GDM1 (cell line): Measurements from ENCODE around the gene HDAC4.

Experiments used
- DNase-seq: peaks from one replicate; lab custom pipeline; 2025; lab: John Stamatoyannopoulos, UW

Gene HDAC4

GRCh38 chr2:239235311-239235710, 165.5 kb downstream of the HDAC4 start:
- DNase-seq = no peak

GRCh38 chr2:239234191-239235175, 166.3 kb downstream of the HDAC4 start:
- no peak for DNase-seq

- no peak for DNase-seq
These were observed 167.2 kb downstream of the HDAC4 start for GRCh38 chr2:239233576-239233975.

- DNase-seq = no peak
These were observed 168.6 kb downstream of the HDAC4 start for GRCh38 chr2:239232195-239232578.

- no peak for DNase-seq
These were observed 169.3 kb downstream of the HDAC4 start for GRCh38 chr2:239231231-239232194.

GRCh38 chr2:239230318-239231052, 170.3 kb downstream of the HDAC4 start:
- DNase-seq = no peak

GRCh38 chr2:239229545-239230279, 171.1 kb downstream of the HDAC4 start:
- no peak for DNase-seq

GRCh38 chr2:239227661-239228371, 173.0 kb downstream of the HDAC4 start:
- no peak for DNase-seq

GRCh38 chr2:239226677-239227581, 173.9 kb downstream of the HDAC4 start:
- DNase-seq = no peak

- no peak for DNase-seq
These were observed 174.8 kb downstream of the HDAC4 start for GRCh38 chr2:239225871-239226561.

- DNase-seq = no peak
These were observed 175.4 kb downstream of the HDAC4 start for GRCh38 chr2:239225371-239225851.

- DNase-seq = no peak
These were observed 175.9 kb downstream of the HDAC4 start for GRCh38 chr2:239224955-239225354.

- DNase-seq = no peak
These were observed 176.6 kb downstream of the HDAC4 start for GRCh38 chr2:239224199-239224570.

- DNase-seq = no peak
These were observed 177.3 kb downstream of the HDAC4 start for GRCh38 chr2:239223310-239224198.

GRCh38 chr2:239222706-239223309, 178.0 kb downstream of the HDAC4 start:
- no peak for DNase-seq

GRCh38 chr2:239222312-239222660, 178.5 kb downstream of the HDAC4 start:
- DNase-seq = no peak

GRCh38 chr2:239220981-239221396, 179.8 kb downstream of the HDAC4 start:
- DNase-seq = no peak
